Activated B cell treated with CpG ODN at 0.5 μM for 24 hours (primary cell): ENCODE measurements around the gene WSCD1. TPM values are rescaled to one million over a fixed set of nuclear protein-coding genes. Genes with fewer than 3 reads are reported as not detected.

Experiments used
- ATAC-seq: fragments of 200-7000 bp; cut with Tn5 transposase; one replicate; pipeline ENCODE4 v1.10.0; 2021; ENCODE audit warnings: low read depth, mild to moderate bottlenecking, moderate library complexity
- CTCF ChIA-PET: fragments of 350-600 bp; sonication (Branson Sonifier 250); formaldehyde crosslinking; loops from one replicate; lab custom pipeline; 2021; ENCODE audit warnings: antibody characterized with exemption; lab: Charles Lee
- POLR2A ChIA-PET: fragments of 350-600 bp; sonication (Branson Sonifier 250); formaldehyde crosslinking; loops from one replicate; lab custom pipeline; 2021; ENCODE audit warnings: antibody characterized with exemption; lab: Charles Lee
- DNase-seq: peaks from one replicate; pipeline ENCODE4 v3.0.0; 2022
- H3K27ac Mint-ChIP-seq: one replicate; pipeline ENCODE4 v1.8.0; 2020; ENCODE audit warnings: mixed read lengths
- H3K27me3 Mint-ChIP-seq: one replicate; pipeline ENCODE4 v1.8.0; 2021; ENCODE audit warnings: mixed read lengths
- H3K36me3 Mint-ChIP-seq: one replicate; pipeline ENCODE4 v1.8.0; 2021; ENCODE audit warnings: low read depth, mixed read lengths
- H3K4me1 Mint-ChIP-seq: one replicate; pipeline ENCODE4 v1.8.0; 2021; ENCODE audit warnings: mixed read lengths
- H3K4me3 Mint-ChIP-seq: one replicate; pipeline ENCODE4 v1.8.0; 2020; ENCODE audit warnings: mild to moderate bottlenecking, mixed read lengths
- H3K9me3 Mint-ChIP-seq: one replicate; pipeline ENCODE4 v1.8.0; 2020; ENCODE audit warnings: mixed read lengths
- CTCF ChIP-seq: fragments of 200-600 bp; IDR thresholded peaks from one replicate; pipeline ENCODE4 v1.8.0; 2022; ENCODE audit warnings: antibody characterized with exemption, mild to moderate bottlenecking
- intact Hi-C: fragments of 100-400 bp; cut with micrococcal nuclease; formaldehyde crosslinking; loops from one replicate; pipeline ENCODE4 v1.15.1; 2024
- total RNA-seq: library from RNA; stranded (reverse); gene quantifications from 2 replicates; pipeline ENCODE4 v1.2.3, GENCODE V29; 2022

The WSCD1 gene
- total RNA-seq, 1 donor from 2014 or later, result not detected

GRCh38 chr17:6047966-6048365 is 22.2 kb upstream of the WSCD1 start:
- DNase-seq (no peak), ATAC-seq (no peak)
- Mint-ChIP-seq H3K27me3 (peaks cover 6% of the 10 kb centered on the region), H3K9me3 (no peaks in the 10 kb centered on the region), H3K4me1 (no peaks in the 10 kb centered on the region), H3K27ac (no peak overlapping the region), H3K4me3 (no peak overlapping the region), H3K36me3 (no peaks in the 10 kb centered on the region)
- TF ChIP-seq CTCF, result no peak
- CTCF ChIA-PET, result no interaction called here
- POLR2A ChIA-PET, result no interaction called here
- intact Hi-C loops, result no loop called here

DNA sequence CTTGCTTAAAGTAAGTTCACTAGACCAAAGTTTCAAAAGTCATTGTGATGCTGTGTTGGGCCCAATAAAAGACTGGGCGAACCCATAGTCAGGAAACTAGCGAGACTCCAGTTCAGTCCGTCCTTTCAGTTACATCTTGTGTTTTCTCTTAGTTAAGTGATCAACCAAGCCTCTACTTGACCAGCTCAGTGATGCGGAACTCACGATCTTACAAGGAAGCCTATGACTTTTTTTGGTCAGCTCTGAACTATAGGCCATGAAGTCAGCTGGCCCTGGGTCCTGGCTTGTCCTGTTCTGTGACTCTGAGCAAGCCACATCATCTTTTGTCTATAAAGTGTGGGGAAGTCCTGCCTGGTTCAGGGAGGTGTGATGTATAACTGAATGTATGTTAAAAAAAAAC is 21.7 kb upstream of the WSCD1 start:
- DNase-seq, result no peak
- H3K4me1 Mint-ChIP-seq, result no peaks in the 10 kb centered on the region
- no peaks in the 10 kb centered on the region for H3K9me3 Mint-ChIP-seq
- peaks cover 6% of the 10 kb centered on the region for H3K27me3 Mint-ChIP-seq
- ChIA-PET POLR2A (no interaction called here), CTCF (no interaction called here)
- TF ChIP-seq CTCF, result no peak
- no peaks in the 10 kb centered on the region for H3K36me3 Mint-ChIP-seq
- no peak overlapping the region for H3K4me3 Mint-ChIP-seq
- intact Hi-C loops, result no loop called here
- H3K27ac Mint-ChIP-seq, result no peak overlapping the region
- no peak for ATAC-seq

DNA sequence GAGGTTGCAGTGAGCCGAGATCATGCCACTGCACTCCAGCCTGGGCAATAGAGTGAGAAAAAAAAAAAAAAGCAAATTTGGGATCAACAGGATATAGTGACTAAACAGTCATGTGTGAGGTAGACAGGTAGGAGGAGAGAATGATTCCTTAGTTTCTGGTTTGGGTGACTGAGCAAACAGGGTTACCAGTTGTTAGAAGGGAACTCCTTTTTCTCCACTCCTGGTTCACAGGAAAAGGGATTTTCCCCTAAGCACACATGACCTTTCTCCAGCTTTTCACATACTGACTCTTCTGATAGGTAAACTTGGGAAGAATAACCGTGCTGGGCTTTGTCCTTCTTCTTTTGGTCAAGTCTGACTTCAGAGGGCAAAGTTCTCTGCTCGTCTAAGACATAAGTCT is 17.3 kb upstream of the WSCD1 start:
- DNase-seq, result no peak
- Mint-ChIP-seq H3K36me3 (no peaks in the 10 kb centered on the region), H3K27ac (no peak overlapping the region), H3K4me3 (no peak overlapping the region), H3K9me3 (no peaks in the 10 kb centered on the region), H3K4me1 (no peaks in the 10 kb centered on the region), H3K27me3 (peaks cover 8% of the 10 kb centered on the region)
- no peak for TF ChIP-seq CTCF
- POLR2A ChIA-PET, result no interaction called here
- no peak for ATAC-seq
- CTCF ChIA-PET, result no interaction called here
- intact Hi-C loops, result no loop called here

- Mint-ChIP-seq H3K4me1 (no peaks in the 10 kb centered on the region), H3K4me3 (no peak overlapping the region), H3K27ac (no peak overlapping the region), H3K9me3 (no peaks in the 10 kb centered on the region), H3K36me3 (no peaks in the 10 kb centered on the region), H3K27me3 (peaks cover 10% of the 10 kb centered on the region)
- CTCF ChIA-PET, result no interaction called here
- no peak for DNase-seq
- no peak for TF ChIP-seq CTCF
- no peak for ATAC-seq
- intact Hi-C loops, result no loop called here
- POLR2A ChIA-PET, result no interaction called here
Measured at GRCh38 chr17:6054372-6054771, 15.8 kb upstream of the WSCD1 start.

DNA sequence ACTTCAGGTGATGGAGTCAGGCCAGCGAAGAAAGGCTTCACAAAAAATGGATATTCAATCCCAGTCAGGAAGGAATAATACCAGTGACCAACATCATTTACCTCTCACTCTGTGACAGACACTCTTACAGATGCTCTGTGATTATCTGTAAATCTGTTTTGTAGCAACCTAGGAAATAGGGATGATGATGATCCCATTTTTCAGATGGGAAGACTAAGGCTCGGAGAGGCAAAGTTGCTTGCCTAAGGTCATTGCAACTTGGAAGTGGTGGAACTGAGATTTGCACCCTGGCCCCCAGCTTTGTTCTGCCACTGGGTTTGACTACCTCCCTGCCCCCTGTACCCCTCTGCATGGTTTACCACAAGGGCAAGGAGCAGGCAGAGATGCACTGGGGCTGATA is 14.1 kb upstream of the WSCD1 start:
- intact Hi-C loops, result no loop called here
- Mint-ChIP-seq H3K36me3 (no peaks in the 10 kb centered on the region), H3K4me3 (no peak overlapping the region), H3K4me1 (no peaks in the 10 kb centered on the region), H3K9me3 (no peaks in the 10 kb centered on the region), H3K27me3 (peaks cover 7% of the 10 kb centered on the region), H3K27ac (no peak overlapping the region)
- no peak for TF ChIP-seq CTCF
- ChIA-PET POLR2A (no interaction called here), CTCF (no interaction called here)
- ATAC-seq (no peak), DNase-seq (no peak)
